CD8-positive, alpha-beta memory T cell (primary cell): ENCODE data around the gene APOD. TPM values are rescaled to one million over a fixed set of nuclear protein-coding genes. Genes with fewer than 3 reads are reported as not detected.

Experiments used
- CTCF ChIA-PET: fragments of 350-600 bp; sonication (Branson Sonifier 250); formaldehyde crosslinking; loops from one replicate; lab custom pipeline; 2021; ENCODE audit warnings: antibody characterized with exemption; lab: Charles Lee
- POLR2A ChIA-PET: fragments of 350-600 bp; sonication (Branson Sonifier 250); formaldehyde crosslinking; loops from one replicate; lab custom pipeline; 2021; ENCODE audit warnings: antibody characterized with exemption; lab: Charles Lee
- DNase-seq, 5 donors: peaks; one replicate each; pipeline versions ENCODE4 v3.0.0 to v3.0.0-alpha.2; 2020 to 2022; ENCODE audit warnings: mixed read lengths in 1 of 5
- H3K27ac ChIP-seq: one replicate; pipeline ENCODE4 v1.7.0; 2013; ENCODE audit warnings: low read depth, mild to moderate bottlenecking, low read length, moderate library complexity
- H3K27me3 ChIP-seq: 2 replicates; pipeline ENCODE4 v1.7.0; 2013; ENCODE audit warnings: low read length, mild to moderate bottlenecking; ENCODE audit not compliant: insufficient read depth, poor library complexity, severe bottlenecking
- H3K36me3 ChIP-seq: 2 replicates; pipeline ENCODE4 v1.7.0; 2013; ENCODE audit warnings: mild to moderate bottlenecking, low read length, moderate library complexity; ENCODE audit not compliant: insufficient read depth
- H3K4me1 ChIP-seq: 2 replicates; pipeline ENCODE4 v1.7.0; 2013; ENCODE audit warnings: mild to moderate bottlenecking, low read length, moderate library complexity; ENCODE audit not compliant: insufficient read depth
- H3K4me3 ChIP-seq: 2 replicates; pipeline ENCODE4 v1.7.0; 2013; ENCODE audit warnings: mild to moderate bottlenecking, low read length
- H3K9me3 ChIP-seq: 2 replicates; pipeline ENCODE4 v1.7.0; 2013; ENCODE audit warnings: mild to moderate bottlenecking, low read length
- H3K27ac Mint-ChIP-seq, 8 donors: one replicate each; pipeline ENCODE4 v1.8.0; 2020 to 2021; ENCODE audit warnings: mixed read lengths in 8 of 8, mild to moderate bottlenecking in 6 of 8, inconsistent platforms in 3 of 8, moderate library complexity in 3 of 8
- H3K27me3 Mint-ChIP-seq, 2 donors: one replicate each; pipeline ENCODE4 v1.8.0; 2020 to 2021; ENCODE audit warnings: mixed read lengths in 2 of 2, mild to moderate bottlenecking in 1 of 2, moderate library complexity in 1 of 2
- H3K36me3 Mint-ChIP-seq, 3 donors: one replicate each; pipeline ENCODE4 v1.8.0; 2020 to 2021; ENCODE audit warnings: mixed read lengths in 3 of 3, inconsistent platforms in 1 of 3, mild to moderate bottlenecking in 1 of 3
- H3K4me1 Mint-ChIP-seq, 3 donors: one replicate each; pipeline ENCODE4 v1.8.0; 2020 to 2021; ENCODE audit warnings: mixed read lengths in 3 of 3, inconsistent platforms in 1 of 3, mild to moderate bottlenecking in 1 of 3
- H3K4me3 Mint-ChIP-seq, 7 donors: one replicate each; pipeline ENCODE4 v1.8.0; 2020 to 2021; ENCODE audit warnings: mixed read lengths in 7 of 7, mild to moderate bottlenecking in 6 of 7, moderate library complexity in 4 of 7, inconsistent platforms in 2 of 7
- H3K9me3 Mint-ChIP-seq, 5 donors: one replicate each; pipeline ENCODE4 v1.8.0; 2020 to 2022; ENCODE audit warnings: mixed read lengths in 5 of 5, mild to moderate bottlenecking in 3 of 5, moderate library complexity in 2 of 5, inconsistent platforms in 1 of 5
- polyA plus RNA-seq: library from polyadenylated mRNA; unstranded; fragments of 300-500 nt; fragmentation: Illumina TruSeq; gene quantifications from one replicate; pipeline ENCODE4 v1.2.3, GENCODE V29; 2021
- total RNA-seq, 2 experiments: library from RNA; stranded (reverse); gene quantifications; one replicate each; pipeline ENCODE4 v1.2.3, GENCODE V29; 2021

APOD gene
- total and polyA plus RNA-seq, 3 experiments from 2014 or later: 0.20 TPM; not detected in 2

- no peaks in the 10 kb centered on the region for H3K4me1 ChIP-seq
- no peak overlapping the region for H3K4me3 ChIP-seq
- H3K27ac ChIP-seq: no peak overlapping the region
- H3K36me3 ChIP-seq: no peaks in the 10 kb centered on the region
- DNase-seq: no peak
- Mint-ChIP-seq H3K27ac (no peak overlapping the region), H3K9me3 (no peaks in the 10 kb centered on the region), H3K4me1 (peaks cover 6 to 12% (median 7%) of the 10 kb centered on the region in 3 donors), H3K36me3 (peaks cover 0 to 2% (median 0%) of the 10 kb centered on the region in 3 donors), H3K4me3 (no peak overlapping the region), H3K27me3 (peaks cover 2 to 4% of the 10 kb centered on the region in 2 donors)
- no peaks in the 10 kb centered on the region for H3K9me3 ChIP-seq
- CTCF ChIA-PET: interaction anchor here (1.3 kb wide), 1 partner anchor 295 kb away, joined by 4 read pairs; no protein-coding TSS in a partner anchor
- POLR2A ChIA-PET: no interaction called here
- H3K27me3 ChIP-seq: no peaks in the 10 kb centered on the region
Observed at GRCh38 chr3:195566797-195567196, 16.9 kb downstream of the APOD start.

GRCh38 chr3:195565716-195566115 lies 18.0 kb downstream of the APOD start:
- Mint-ChIP-seq H3K27ac (no peak overlapping the region), H3K4me1 (peaks cover 6 to 11% (median 7%) of the 10 kb centered on the region in 3 donors), H3K4me3 (no peak overlapping the region), H3K27me3 (peaks cover 0 to 4% of the 10 kb centered on the region in 2 donors), H3K9me3 (no peaks in the 10 kb centered on the region), H3K36me3 (peaks cover 0 to 2% (median 0%) of the 10 kb centered on the region in 3 donors)
- Histone ChIP-seq H3K27me3 (no peaks in the 10 kb centered on the region), H3K9me3 (no peaks in the 10 kb centered on the region), H3K4me3 (no peak overlapping the region), H3K36me3 (no peaks in the 10 kb centered on the region), H3K27ac (no peak overlapping the region), H3K4me1 (no peaks in the 10 kb centered on the region)
- ChIA-PET POLR2A (no interaction called here), CTCF (no interaction called here)
- DNase-seq: no peak

DNA sequence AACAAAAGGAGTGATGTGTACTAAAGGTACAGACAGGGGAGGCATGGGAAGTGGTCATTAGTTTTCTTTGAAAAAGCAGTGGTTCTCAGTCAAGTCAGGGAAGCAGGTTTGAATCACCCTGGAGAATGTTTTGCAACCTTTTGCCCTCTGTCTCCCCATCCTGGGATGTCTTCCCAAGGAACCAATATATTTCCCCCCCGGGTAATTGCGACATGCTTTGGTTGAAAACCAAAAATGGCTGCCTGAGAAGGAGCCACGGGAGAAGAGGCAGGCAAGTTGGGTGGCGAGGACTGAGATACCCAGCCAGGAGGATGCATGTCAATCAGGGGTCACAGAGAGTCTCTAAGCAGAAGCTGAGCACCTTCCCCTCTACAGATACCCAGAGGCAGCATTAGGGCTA lies 20.4 kb downstream of the APOD start:
- Histone ChIP-seq H3K27me3 (no peaks in the 10 kb centered on the region), H3K4me3 (no peak overlapping the region), H3K27ac (no peak overlapping the region), H3K4me1 (peaks cover 4% of the 10 kb centered on the region), H3K9me3 (no peaks in the 10 kb centered on the region), H3K36me3 (no peaks in the 10 kb centered on the region)
- Mint-ChIP-seq H3K4me3 (no peak overlapping the region), H3K27me3 (peaks cover 0 to 4% of the 10 kb centered on the region in 2 donors), H3K9me3 (no peaks in the 10 kb centered on the region), H3K4me1 (peaks cover 4 to 7% (median 7%) of the 10 kb centered on the region in 3 donors), H3K36me3 (peaks cover 0 to 2% (median 0%) of the 10 kb centered on the region in 3 donors), H3K27ac (no peak overlapping the region)
- no peak for DNase-seq
- CTCF ChIA-PET: interaction anchor here (1.0 kb wide), 1 partner anchor 287 kb away, joined by 3 read pairs; no protein-coding TSS in a partner anchor
- POLR2A ChIA-PET: interaction anchor here (1.0 kb wide), 1 partner anchor 21 kb away, joined by 3 read pairs; no protein-coding TSS in a partner anchor

DNA sequence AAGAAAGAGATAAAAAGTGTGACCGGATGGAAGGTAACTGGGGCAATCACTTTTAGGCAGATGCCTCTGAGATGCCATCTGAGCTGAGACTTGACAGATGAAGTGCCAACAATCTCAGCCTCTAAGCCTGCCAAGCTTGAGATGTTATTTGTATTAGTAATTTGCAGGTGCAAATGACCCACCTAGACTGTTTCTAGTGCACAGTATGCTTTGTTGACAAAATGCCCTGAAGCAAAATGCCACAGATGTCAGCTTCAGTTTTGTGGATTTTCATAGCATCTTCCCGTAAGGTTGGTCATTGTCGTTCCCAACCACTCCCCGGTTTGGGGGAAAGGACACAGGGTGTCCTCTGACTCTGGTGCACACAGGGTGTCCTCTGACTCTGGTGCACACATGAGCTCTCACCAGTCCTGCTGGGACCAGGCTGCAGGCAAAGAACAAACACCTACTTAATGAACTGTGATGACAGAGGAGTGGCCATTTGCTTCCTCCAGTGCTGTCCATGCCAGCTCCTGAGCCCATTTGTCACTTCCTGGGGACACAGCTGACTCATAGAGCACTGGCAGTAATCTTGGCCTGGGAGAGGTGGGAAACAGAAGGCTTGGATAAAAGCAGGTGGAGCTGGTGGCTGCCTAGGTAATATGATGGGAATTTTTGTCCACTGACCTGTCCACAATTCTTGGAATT lies 23.9 kb downstream of the APOD start:
- POLR2A ChIA-PET: no interaction called here
- no peaks in the 10 kb centered on the region for H3K9me3 ChIP-seq
- DNase-seq: no peak
- no peak overlapping the region for H3K4me3 ChIP-seq
- H3K27ac Mint-ChIP-seq: no peak overlapping the region
- no peaks in the 10 kb centered on the region for H3K27me3 ChIP-seq
- no peaks in the 10 kb centered on the region for H3K36me3 Mint-ChIP-seq
- no peak overlapping the region for H3K27ac ChIP-seq
- no peaks in the 10 kb centered on the region for H3K27me3 Mint-ChIP-seq
- CTCF ChIA-PET: interaction anchor here (0.7 to 1.1 kb wide), 3 partner anchors 10 to 335 kb away, joined by 3 to 5 read pairs (median 3); no protein-coding TSS in a partner anchor
- H3K4me1 Mint-ChIP-seq: peaks cover 10 to 21% (median 15%) of the 10 kb centered on the region in 3 donors
- peaks cover 18% of the 10 kb centered on the region for H3K4me1 ChIP-seq
- H3K36me3 ChIP-seq: no peaks in the 10 kb centered on the region
- no peaks in the 10 kb centered on the region for H3K9me3 Mint-ChIP-seq
- H3K4me3 Mint-ChIP-seq: no peak overlapping the region

DNA sequence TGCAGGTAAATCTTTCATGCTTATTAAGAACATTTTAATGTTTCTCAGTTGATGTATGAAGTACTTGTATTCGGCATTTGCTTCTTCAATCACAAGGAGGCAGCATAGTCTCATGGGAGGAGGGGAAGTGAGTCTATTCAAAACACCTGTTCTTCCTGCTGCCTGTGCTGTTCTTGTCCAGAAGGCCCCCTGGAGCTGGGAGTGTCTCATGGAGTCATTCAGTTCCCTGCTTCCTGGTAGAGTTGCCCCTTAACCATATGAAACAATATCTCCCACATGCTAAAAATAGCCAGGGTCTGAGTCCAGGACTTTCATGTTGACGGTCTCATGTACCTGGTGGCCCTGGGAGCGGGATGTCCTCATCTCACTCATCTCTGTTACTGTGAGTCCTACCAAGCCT lies 25.1 kb downstream of the APOD start:
- Mint-ChIP-seq H3K27me3 (no peaks in the 10 kb centered on the region), H3K4me1 (peaks cover 14 to 26% (median 16%) of the 10 kb centered on the region in 3 donors), H3K9me3 (no peaks in the 10 kb centered on the region), H3K4me3 (no peak overlapping the region), H3K27ac (peak overlapping the region in 4 of 8 donors; percentile 27 to 62 (median 50)), H3K36me3 (no peaks in the 10 kb centered on the region)
- peaks cover 26% of the 10 kb centered on the region for H3K4me1 ChIP-seq
- ChIA-PET CTCF (interaction anchor here (0.9 to 1.4 kb wide), 5 partner anchors 9 to 287 kb away, joined by 3 to 6 read pairs (median 3); partner anchors contain the start of gene XXYLT1), POLR2A (no interaction called here)
- no peaks in the 10 kb centered on the region for H3K9me3 ChIP-seq
- H3K36me3 ChIP-seq: no peaks in the 10 kb centered on the region
- no peak overlapping the region for H3K4me3 ChIP-seq
- no peaks in the 10 kb centered on the region for H3K27me3 ChIP-seq
- DNase-seq: peak in 2 of 5 donors; percentile 44 to 65
- no peak overlapping the region for H3K27ac ChIP-seq

- peaks cover 39% of the 10 kb centered on the region for H3K4me1 ChIP-seq
- ChIA-PET POLR2A (interaction anchor here (1.2 kb wide), 1 partner anchor 11 kb away, joined by 3 read pairs; no protein-coding TSS in a partner anchor), CTCF (interaction anchor here (1.3 to 1.9 kb wide), 6 partner anchors 7 to 286 kb away, joined by 3 to 7 read pairs (median 6); partner anchors contain the start of genes PPP1R2 and XXYLT1)
- no peak overlapping the region for H3K27ac ChIP-seq
- H3K27ac Mint-ChIP-seq: no peak overlapping the region
- H3K36me3 ChIP-seq: no peaks in the 10 kb centered on the region
- H3K4me1 Mint-ChIP-seq: peaks cover 21 to 39% (median 27%) of the 10 kb centered on the region in 3 donors
- H3K9me3 ChIP-seq: no peaks in the 10 kb centered on the region
- H3K9me3 Mint-ChIP-seq: no peaks in the 10 kb centered on the region
- H3K27me3 Mint-ChIP-seq: no peaks in the 10 kb centered on the region
- no peaks in the 10 kb centered on the region for H3K36me3 Mint-ChIP-seq
- no peak for DNase-seq
- no peak overlapping the region for H3K4me3 ChIP-seq
- no peak overlapping the region for H3K4me3 Mint-ChIP-seq
- H3K27me3 ChIP-seq: no peaks in the 10 kb centered on the region
Observed at GRCh38 chr3:195557322-195557721, 26.4 kb downstream of the APOD start.

DNA sequence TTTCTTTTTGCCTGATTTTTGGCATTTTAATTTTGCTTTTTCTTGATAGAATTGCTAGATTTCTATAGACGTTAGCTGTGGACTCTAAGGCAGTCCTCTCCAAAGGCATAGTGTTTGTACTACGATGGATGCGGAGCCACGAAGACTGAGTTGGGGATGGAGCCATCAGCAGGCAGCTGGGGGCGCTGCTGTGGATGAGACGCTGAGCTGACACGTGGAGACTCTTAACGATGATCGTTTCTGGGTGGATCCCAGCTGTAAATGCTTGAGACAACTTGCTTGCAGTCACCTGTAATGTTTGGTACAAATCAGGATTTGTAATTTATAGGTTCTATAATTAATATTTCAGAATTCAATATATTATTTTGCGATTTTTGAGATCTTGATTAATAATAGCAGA lies 27.4 kb downstream of the APOD start:
- CTCF ChIA-PET: interaction anchor here (1.3 to 1.9 kb wide), 6 partner anchors 11 to 285 kb away, joined by 3 to 7 read pairs (median 3); partner anchors contain the start of genes PPP1R2 and XXYLT1
- H3K9me3 ChIP-seq: no peaks in the 10 kb centered on the region
- Mint-ChIP-seq H3K27ac (peak overlapping the region in 4 of 8 donors; percentile 57 to 87 (median 74)), H3K9me3 (no peaks in the 10 kb centered on the region), H3K36me3 (no peaks in the 10 kb centered on the region), H3K4me1 (peaks cover 29 to 48% (median 35%) of the 10 kb centered on the region in 3 donors), H3K4me3 (no peak overlapping the region), H3K27me3 (no peaks in the 10 kb centered on the region)
- no peaks in the 10 kb centered on the region for H3K36me3 ChIP-seq
- DNase-seq: peak in 1 of 5 donors; percentile 40
- POLR2A ChIA-PET: interaction anchor here (1.2 kb wide), 1 partner anchor 10 kb away, joined by 3 read pairs; no protein-coding TSS in a partner anchor
- peaks cover 48% of the 10 kb centered on the region for H3K4me1 ChIP-seq
- no peaks in the 10 kb centered on the region for H3K27me3 ChIP-seq
- H3K4me3 ChIP-seq: no peak overlapping the region
- no peak overlapping the region for H3K27ac ChIP-seq

DNA sequence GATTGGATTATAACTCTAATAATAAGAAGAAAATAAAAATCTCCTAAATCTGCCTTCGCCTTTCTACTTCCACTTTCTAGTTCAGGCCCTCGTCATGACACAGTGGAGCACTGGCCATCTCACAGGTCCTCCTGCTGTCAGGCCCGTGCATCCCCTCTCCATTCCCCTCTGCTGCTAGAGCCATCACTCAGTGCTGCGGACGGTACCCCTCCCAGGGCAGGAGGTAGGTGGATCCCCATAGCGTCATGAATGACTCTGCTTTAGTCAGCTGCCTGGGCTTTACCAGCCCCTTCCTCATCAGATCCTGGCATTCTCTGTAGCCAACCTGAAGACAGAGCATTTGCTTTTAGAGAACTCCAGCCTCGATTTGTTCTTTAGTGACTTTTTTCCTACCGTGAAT lies 28.6 kb downstream of the APOD start:
- no peaks in the 10 kb centered on the region for H3K9me3 ChIP-seq
- no peak overlapping the region for H3K4me3 ChIP-seq
- Mint-ChIP-seq H3K4me3 (no peak overlapping the region), H3K36me3 (no peaks in the 10 kb centered on the region), H3K27me3 (no peaks in the 10 kb centered on the region), H3K4me1 (peaks cover 41 to 61% (median 48%) of the 10 kb centered on the region in 3 donors), H3K9me3 (no peaks in the 10 kb centered on the region), H3K27ac (peak overlapping the region in 7 of 8 donors; percentile 6 to 85 (median 68))
- ChIA-PET POLR2A (interaction anchor here (1.2 kb wide), 1 partner anchor 13 kb away, joined by 6 read pairs; no protein-coding TSS in a partner anchor), CTCF (interaction anchor here (0.9 to 1.8 kb wide), 3 partner anchors 12 to 15 kb away, joined by 3 to 5 read pairs (median 3); partner anchors contain the start of gene PPP1R2)
- no peaks in the 10 kb centered on the region for H3K27me3 ChIP-seq
- H3K4me1 ChIP-seq: peaks cover 60% of the 10 kb centered on the region
- H3K36me3 ChIP-seq: no peaks in the 10 kb centered on the region
- H3K27ac ChIP-seq: no peak overlapping the region
- no peak for DNase-seq
